Ishikawa (cell line): ENCODE measurements around the gene MYH7B.

Experiments
- CEBPB ChIP-seq: IDR thresholded peaks from 2 replicates; pipeline ENCODE4 v1.6.1; 2012
- CREB1 ChIP-seq: IDR thresholded peaks from 2 replicates; pipeline ENCODE4 v1.6.1; 2012; ENCODE audit warnings: low read depth
- EGR1 ChIP-seq: IDR thresholded peaks from 2 replicates; pipeline ENCODE4 v1.6.1; 2012
- EP300 ChIP-seq: IDR thresholded peaks from 2 replicates; pipeline ENCODE4 v1.6.1; 2012; ENCODE audit warnings: borderline replicate concordance
- FOXM1 ChIP-seq: IDR thresholded peaks from 2 replicates; pipeline ENCODE4 v1.6.1; 2012; ENCODE audit warnings: low read depth, borderline replicate concordance
- NFIC ChIP-seq: IDR thresholded peaks from 2 replicates; pipeline ENCODE4 v1.6.1; 2012
- RAD21 ChIP-seq: IDR thresholded peaks from 2 replicates; pipeline ENCODE4 v1.6.1; 2012; ENCODE audit warnings: low read depth
- TAF1 ChIP-seq: IDR thresholded peaks from 2 replicates; pipeline ENCODE4 v1.6.1; 2012; ENCODE audit warnings: low read depth, mild to moderate bottlenecking
- TCF12 ChIP-seq: IDR thresholded peaks from 2 replicates; pipeline ENCODE4 v1.6.1; 2012; ENCODE audit warnings: low read depth
- TEAD4 ChIP-seq: IDR thresholded peaks from 2 replicates; pipeline ENCODE4 v1.6.1; 2012
- YY1 ChIP-seq: IDR thresholded peaks from 2 replicates; pipeline ENCODE4 v1.6.1; 2012; ENCODE audit warnings: low read depth
- ZBTB7A ChIP-seq: IDR thresholded peaks from 2 replicates; pipeline ENCODE4 v1.6.1; 2012; ENCODE audit warnings: low read depth
- TF ChIP-seq, protein P1 (sequence below): IDR thresholded peaks from 2 replicates; pipeline ENCODE4 v1.6.1; 2012
- TF ChIP-seq, protein P2 (sequence below): IDR thresholded peaks from 2 replicates; pipeline ENCODE4 v1.6.1; 2012; ENCODE audit warnings: low read depth, mild to moderate bottlenecking
- TF ChIP-seq, protein P3 (sequence below): IDR thresholded peaks from 2 replicates; pipeline ENCODE4 v1.6.1; 2012

MYH7B gene

DNA sequence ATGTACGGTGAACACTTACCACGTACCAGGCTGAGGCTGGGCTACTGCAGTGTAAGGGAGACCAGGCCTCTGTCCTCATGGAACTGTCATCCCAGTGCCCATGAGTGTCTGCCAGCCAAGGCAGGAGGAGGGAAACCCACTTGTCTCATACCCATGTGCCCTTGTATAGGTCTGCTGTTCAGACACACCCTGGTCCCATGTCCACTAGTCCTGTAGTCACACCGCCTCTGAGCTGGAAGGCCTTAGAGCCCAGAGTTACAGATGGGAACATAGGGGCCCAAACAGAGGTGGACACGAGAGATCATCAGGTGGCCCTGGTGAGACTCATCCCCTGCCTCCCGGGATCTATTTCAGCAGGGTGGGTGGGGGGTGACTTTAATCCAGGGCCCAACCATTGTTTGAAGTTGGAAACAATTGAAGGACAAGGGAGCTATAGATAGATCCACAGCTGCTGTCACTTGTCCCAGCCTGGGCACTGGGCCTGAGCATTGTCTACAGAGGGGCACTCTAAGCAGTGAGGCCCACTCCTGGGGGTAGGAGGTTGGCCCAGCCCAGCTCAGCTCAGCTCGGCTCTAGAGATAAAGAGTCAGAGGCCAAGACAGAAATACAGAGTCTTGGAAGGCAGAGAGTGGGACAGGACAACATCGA is 14.6 kb downstream of the MYH7B start:
- TF ChIP-seq, protein P1, sequence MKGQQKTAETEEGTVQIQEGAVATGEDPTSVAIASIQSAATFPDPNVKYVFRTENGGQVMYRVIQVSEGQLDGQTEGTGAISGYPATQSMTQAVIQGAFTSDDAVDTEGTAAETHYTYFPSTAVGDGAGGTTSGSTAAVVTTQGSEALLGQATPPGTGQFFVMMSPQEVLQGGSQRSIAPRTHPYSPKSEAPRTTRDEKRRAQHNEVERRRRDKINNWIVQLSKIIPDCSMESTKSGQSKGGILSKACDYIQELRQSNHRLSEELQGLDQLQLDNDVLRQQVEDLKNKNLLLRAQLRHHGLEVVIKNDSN = no peak
- TF ChIP-seq TAF1 = no peak
- TF ChIP-seq EGR1 = no peak
- TF ChIP-seq FOXM1 = no peak
- TF ChIP-seq ZBTB7A = no peak
- TF ChIP-seq RAD21 = no peak
- TF ChIP-seq TCF12 = no peak
- no peak for TF ChIP-seq TEAD4
- TF ChIP-seq NFIC = no peak
- no peak for TF ChIP-seq CREB1
- TF ChIP-seq CEBPB = no peak
- TF ChIP-seq EP300 = no peak
- TF ChIP-seq, protein P2, sequence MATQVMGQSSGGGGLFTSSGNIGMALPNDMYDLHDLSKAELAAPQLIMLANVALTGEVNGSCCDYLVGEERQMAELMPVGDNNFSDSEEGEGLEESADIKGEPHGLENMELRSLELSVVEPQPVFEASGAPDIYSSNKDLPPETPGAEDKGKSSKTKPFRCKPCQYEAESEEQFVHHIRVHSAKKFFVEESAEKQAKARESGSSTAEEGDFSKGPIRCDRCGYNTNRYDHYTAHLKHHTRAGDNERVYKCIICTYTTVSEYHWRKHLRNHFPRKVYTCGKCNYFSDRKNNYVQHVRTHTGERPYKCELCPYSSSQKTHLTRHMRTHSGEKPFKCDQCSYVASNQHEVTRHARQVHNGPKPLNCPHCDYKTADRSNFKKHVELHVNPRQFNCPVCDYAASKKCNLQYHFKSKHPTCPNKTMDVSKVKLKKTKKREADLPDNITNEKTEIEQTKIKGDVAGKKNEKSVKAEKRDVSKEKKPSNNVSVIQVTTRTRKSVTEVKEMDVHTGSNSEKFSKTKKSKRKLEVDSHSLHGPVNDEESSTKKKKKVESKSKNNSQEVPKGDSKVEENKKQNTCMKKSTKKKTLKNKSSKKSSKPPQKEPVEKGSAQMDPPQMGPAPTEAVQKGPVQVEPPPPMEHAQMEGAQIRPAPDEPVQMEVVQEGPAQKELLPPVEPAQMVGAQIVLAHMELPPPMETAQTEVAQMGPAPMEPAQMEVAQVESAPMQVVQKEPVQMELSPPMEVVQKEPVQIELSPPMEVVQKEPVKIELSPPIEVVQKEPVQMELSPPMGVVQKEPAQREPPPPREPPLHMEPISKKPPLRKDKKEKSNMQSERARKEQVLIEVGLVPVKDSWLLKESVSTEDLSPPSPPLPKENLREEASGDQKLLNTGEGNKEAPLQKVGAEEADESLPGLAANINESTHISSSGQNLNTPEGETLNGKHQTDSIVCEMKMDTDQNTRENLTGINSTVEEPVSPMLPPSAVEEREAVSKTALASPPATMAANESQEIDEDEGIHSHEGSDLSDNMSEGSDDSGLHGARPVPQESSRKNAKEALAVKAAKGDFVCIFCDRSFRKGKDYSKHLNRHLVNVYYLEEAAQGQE = no peak

DNA sequence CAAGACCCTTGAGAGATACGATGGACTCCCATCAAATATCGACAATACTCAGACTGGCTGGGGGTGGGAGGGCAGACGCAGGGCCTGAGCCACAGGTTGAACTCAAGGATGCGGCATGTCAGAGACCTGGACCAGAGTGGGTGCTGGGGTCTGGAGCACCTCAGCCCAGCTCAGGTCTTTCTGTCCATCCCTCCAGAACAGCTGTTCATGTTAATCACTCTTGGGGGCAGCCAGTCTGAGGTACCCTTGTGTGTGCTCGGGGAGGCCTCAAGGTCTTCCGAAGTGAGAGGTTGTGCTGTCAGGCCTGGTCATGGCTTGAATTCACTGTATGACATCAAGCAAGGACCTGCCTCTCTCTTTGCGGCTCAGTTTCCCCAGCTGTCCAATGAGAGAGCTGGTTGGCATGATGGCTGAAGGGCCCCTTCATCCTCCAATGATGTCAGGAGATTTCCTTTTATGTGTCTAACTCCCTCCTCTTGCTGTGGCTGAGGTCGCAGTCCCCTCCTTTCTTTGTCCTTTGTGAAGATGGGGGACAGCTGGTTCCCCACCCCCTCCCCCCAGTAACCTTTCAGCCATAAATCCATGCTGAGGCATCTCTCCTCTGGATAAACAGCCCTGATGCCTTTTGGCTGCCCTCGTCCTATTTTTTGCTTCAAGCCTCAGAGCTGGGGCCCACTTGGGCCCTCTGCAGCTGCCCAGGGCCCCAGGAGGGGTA is 15.3 kb downstream of the MYH7B start:
- no peak for TF ChIP-seq CEBPB
- TF ChIP-seq, protein P3, sequence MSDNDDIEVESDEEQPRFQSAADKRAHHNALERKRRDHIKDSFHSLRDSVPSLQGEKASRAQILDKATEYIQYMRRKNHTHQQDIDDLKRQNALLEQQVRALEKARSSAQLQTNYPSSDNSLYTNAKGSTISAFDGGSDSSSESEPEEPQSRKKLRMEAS = no peak
- no peak for TF ChIP-seq NFIC
- TF ChIP-seq TEAD4 = no peak
- TF ChIP-seq, protein P1 = no peak
- no peak for TF ChIP-seq RAD21
- no peak for TF ChIP-seq ZBTB7A
- TF ChIP-seq YY1 = no peak
- no peak for TF ChIP-seq FOXM1
- TF ChIP-seq TAF1 = no peak
- TF ChIP-seq EP300 = no peak
- no peak for TF ChIP-seq TCF12
- TF ChIP-seq, protein P2 = no peak
- no peak for TF ChIP-seq EGR1
- no peak for TF ChIP-seq CREB1

DNA sequence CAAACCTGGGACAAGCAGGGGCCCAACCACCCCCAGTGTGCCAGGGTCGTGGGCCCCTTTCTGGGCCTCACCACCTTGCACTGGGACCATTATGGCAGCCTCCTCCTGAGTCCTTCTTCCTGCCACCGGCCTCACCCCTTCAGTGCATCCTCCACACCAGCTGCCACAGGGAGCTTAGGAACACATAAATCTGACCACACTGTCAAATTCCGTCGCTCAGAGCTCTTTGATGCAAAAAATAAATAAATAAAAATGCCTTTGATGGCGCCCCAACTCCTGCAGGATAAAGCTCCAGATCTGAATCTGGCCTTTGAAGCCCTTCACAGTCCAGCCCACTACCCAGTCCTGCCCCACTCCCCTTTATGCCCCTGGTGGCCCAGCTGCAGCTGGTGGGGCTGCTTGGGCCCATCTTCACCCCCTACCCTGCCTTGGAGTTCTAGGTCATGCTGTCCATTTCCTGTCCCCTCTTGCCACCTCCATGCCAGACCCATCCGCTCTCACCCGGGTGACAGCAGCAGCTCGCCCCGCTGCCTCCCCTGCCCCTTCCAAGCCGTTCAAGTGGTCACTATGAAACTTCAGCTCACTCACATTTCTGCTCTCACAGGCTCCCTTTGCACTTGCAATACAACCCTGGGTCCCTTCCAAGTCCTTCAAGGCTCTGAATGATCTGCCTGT is 16.0 kb downstream of the MYH7B start:
- TF ChIP-seq TCF12 = no peak
- TF ChIP-seq TAF1 = no peak
- no peak for TF ChIP-seq CEBPB
- no peak for TF ChIP-seq RAD21
- no peak for TF ChIP-seq EP300
- TF ChIP-seq CREB1 = no peak
- TF ChIP-seq YY1 = no peak
- TF ChIP-seq, protein P2 = no peak
- no peak for TF ChIP-seq NFIC
- TF ChIP-seq EGR1 = no peak
- TF ChIP-seq, protein P3 = no peak
- TF ChIP-seq ZBTB7A = no peak
- no peak for TF ChIP-seq FOXM1
- TF ChIP-seq, protein P1 = no peak
- no peak for TF ChIP-seq TEAD4
